H54 (cell line): ENCODE data around the gene PRRC2B.
"Not testable (repeated sequence)": the region's sequence is repeated elsewhere in the genome, so short reads cannot be mapped to it uniquely, and the experiment has no call there.

Experiments
- DNase-seq: peaks from one replicate; pipeline ENCODE4 v3.0.0; 2011; ENCODE audit warnings: low spot score, mixed read lengths; ENCODE audit not compliant: insufficient read length
- FAIRE-seq: peaks from 3 replicates; lab custom pipeline; 2011; peaks lifted over from hg19 to GRCh38; lab: Jason Lieb, UNC
- POLR2A ChIP-seq: IDR thresholded peaks from 2 replicates; pipeline ENCODE4 v1.6.1; 2011; ENCODE audit warnings: low read depth, mild to moderate bottlenecking, low read length

PRRC2B gene

GRCh38 chr9:131528886-131529505 lies 135.1 kb downstream of the PRRC2B start:
- DNase-seq, result no peak
- FAIRE-seq, result no peak
- no peak for TF ChIP-seq POLR2A

GRCh38 chr9:131529597-131530545 lies 136.0 kb downstream of the PRRC2B start:
- no peak for TF ChIP-seq POLR2A
- FAIRE-seq (no peak), DNase-seq (no peak)

GRCh38 chr9:131530546-131530919 lies 136.6 kb downstream of the PRRC2B start:
- no peak for FAIRE-seq
- TF ChIP-seq POLR2A, result no peak
- no peak for DNase-seq

GRCh38 chr9:131530920-131531832 lies 137.3 kb downstream of the PRRC2B start, which contains the start of gene UCK1:
UCK1 (minus strand) TSS chr9:131531263; CDS start chr9:131531174, 89 bp downstream.
- DNase-seq (peak; percentile 62), FAIRE-seq (no peak)
- TF ChIP-seq POLR2A, result no peak

DNA sequence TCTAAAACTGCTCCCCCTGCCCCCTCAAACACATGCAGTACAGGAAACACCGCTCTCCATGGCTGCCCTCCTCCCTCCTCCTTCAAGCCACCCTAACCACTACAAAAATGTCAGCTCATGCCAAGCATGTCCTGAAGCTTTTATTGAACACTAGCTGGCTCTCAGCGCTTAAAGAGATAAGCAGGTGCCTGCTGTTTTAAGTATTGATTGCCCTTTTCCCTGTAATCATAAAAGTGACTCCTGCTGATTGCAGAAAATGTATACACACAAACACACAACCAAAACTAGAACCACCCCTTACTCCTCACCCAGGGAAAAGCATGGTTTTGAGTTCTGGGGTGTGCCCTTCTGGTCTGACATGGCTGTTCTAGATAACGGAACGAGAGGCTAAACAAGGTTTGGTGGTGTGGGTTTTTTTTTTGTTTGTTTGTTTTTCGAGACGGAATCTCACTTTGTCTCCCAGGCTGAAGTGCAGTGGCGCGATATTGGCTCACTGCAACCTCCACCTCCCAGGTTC lies 140.9 kb downstream of the PRRC2B start:
- no peak for FAIRE-seq
- DNase-seq, result no peak
- TF ChIP-seq POLR2A, result no peak

DNA sequence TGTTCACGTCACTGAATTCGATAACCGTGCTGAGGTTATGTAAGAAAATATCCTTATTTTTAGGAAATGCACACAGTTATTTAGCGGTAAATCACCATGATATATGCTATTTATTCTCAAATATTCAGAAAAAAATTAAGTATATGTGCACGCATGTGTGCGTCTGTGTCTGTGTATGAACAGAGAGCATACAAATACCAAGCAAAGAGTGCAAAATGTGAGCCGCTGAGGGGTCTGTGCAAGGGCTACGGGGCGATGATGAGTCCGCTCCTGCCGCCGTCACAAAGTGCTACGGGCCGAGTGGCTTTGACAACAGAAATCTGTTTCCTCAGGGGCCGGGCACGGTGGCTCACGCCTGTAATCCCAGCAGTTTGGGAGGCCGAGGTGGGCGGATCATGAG lies 144.1 kb downstream of the PRRC2B start:
- no peak for TF ChIP-seq POLR2A
- no peak for DNase-seq
- no peak for FAIRE-seq

GRCh38 chr9:131539223-131539923 lies 145.5 kb downstream of the PRRC2B start:
- FAIRE-seq, result no peak
- TF ChIP-seq POLR2A, result no peak
- no peak for DNase-seq

DNA sequence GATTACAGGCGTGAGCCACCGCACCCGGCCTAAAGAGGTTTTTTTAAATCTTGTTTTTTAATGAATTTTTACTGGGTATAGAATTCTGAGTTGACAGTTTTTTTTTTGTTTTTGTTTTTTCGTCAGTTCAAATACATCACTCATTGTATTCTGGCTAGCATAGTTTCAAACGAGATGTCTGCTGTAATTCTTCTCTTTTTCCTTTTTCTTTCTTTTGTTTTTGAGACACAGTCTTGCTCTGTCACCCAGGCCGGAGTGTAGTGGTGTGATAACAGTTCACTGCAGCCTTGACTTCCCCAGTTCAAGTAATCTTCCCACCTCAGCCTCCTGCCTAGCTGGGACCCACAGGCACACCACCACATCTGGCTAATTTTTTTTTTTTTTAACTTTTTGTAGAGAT lies 149.3 kb downstream of the PRRC2B start:
- DNase-seq (no peak), FAIRE-seq (no peak)
- TF ChIP-seq POLR2A, result no peak

DNA sequence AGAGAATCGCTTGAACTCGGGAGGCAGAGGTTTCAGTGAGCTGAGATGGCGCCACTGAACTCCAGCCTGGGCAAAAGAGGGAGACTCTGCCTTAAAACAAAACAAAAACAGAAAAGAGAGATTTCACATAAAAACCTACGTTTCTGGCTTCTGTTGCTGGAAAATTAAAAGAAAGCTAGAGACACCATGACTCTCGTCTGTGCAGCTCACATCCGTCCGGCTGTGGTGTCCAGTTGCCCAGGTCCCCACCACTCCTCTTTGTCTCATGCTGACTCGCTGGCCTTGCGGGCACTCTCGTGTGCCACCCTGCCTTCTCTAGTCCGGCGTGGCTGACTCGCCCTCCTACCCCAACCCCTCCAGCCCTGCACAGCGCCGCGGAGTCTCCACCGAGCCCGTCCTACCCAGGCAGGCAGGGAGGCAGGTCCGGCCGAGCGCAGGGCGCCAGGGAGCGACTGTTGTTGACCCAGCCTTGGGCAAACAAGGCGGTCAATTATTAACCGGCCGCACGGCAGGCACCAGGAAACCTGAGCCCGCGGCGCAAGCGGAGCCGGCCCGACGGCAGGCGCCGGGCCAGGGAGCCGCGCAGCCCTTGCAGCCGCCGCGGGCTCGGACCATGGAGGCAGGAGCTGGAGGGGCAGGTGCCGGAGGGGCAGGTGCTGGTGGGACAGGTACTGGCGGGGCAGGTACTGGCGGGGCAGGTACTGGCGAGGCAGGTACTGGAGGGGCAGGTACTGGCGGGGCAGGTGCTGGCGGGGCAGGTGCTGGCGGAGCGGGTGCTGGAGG lies 151.3 kb downstream of the PRRC2B start, which contains the start of gene PRRT1B:
Gene PRRT1B (plus strand): TSS at position 521 of the 783 bp plus-strand sequence. CDS start 93 bp downstream, at position 614.
- FAIRE-seq (no peak), DNase-seq (no peak)
- no peak for TF ChIP-seq POLR2A

DNA sequence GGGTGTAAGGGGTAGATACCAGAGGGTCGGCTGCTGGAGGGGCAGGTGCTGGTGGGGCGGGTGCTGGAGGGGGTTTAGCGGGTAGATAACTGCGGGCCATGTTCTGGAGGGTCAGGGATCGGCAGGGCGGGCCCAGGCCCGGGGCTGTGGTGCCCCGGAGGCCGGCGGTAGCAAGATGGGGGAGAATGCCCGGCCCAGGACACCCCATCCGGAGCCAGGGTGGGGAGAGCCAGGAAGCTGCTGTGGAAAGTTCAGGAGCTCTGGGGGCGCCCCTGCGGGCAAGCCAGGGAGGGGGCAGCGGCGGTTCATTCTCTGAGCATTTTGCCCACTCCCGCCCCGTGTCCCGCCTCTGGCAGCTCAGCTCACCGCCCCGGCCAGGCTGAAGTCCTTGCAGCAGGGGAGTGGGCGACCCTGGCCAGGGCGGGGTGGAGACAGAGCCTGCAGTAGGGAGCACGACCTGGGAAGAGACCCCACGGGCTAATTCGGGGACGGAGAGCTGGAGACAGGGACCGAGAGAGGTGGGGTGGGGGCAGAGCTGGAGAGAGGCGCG lies 152.0 kb downstream of the PRRC2B start:
- no peak for TF ChIP-seq POLR2A
- FAIRE-seq (no peak), DNase-seq (no peak)

DNA sequence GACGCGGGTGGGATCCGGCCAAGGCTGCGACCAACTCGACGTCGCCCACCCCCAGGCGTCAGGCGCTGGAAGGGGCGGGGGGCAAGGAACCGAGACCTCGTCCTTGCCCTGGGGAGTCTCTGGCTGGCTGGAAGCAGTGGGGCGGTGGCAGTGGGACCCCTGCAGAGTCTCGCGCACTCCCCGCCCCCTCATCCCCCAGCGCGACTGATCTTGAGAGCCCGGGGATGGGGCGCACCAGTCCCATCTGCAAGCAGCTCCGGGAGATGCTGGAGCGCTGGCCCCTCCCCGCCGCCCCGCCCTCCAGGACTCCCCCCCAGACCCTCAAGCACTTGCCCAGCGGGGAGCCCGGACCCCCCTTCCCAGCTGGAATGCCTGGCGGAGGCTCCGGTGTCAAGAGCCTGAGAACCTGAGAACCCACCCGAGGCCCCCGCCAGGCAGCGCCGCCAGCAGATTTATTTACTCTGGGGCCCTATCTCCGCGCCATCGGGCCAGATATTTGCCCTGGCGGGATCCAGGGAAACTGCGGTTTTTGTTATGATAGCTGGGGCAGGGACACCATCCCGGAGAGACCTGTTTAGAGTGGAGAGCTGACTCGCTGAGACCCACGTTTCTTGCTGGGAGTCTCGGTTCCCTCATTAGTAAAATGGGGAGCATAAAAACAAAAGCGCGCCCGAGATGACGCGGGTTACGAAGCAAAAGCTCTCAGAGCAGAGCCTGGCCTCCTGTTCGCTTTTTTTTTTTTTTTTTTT lies 152.6 kb downstream of the PRRC2B start:
- no peak for TF ChIP-seq POLR2A
- DNase-seq (no peak), FAIRE-seq (no peak)

DNA sequence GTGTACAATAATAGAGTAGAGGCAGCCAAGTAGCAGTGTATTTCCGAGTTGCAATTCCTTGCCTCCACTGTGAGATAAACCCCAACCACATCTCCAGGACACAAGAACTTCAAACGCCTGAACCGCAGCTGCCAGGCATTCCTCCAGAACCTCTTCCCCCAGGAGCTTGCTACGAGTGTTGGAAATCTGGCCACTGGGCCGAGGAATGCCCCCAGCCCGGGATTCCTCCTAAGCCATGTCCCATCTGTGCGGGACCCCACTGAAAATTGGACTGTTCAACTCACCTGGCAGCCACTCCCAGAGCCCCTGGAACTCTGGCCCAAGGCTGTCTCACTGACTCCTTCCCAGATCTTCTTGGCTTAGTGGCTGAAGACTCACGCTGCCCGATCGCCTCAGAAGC lies 155.3 kb downstream of the PRRC2B start:
- not testable (repeated sequence) for DNase-seq, FAIRE-seq
